Measurements from ENCODE around the gene PHGDH.
"Not testable (repeated sequence)": the region's sequence is repeated elsewhere in the genome, so short reads cannot be mapped to it uniquely, and the experiment has no call there.

Gene PHGDH

GRCh38 chr1:119700326-119700725 is 11.4 kb upstream of the PHGDH start:
- DNase-seq = no peak

- DNase-seq = no peak
Observed at GRCh38 chr1:119701659-119702058, 10.1 kb upstream of the PHGDH start.

- DNase-seq = peak in 1 of 2 donors; percentile 13
Observed at GRCh38 chr1:119702384-119702783, 9.3 kb upstream of the PHGDH start.

- no peak for DNase-seq
Observed at GRCh38 chr1:119703666-119704450, 7.9 kb upstream of the PHGDH start.

- not testable (repeated sequence) for DNase-seq
Observed at GRCh38 chr1:119706599-119706998, 5.1 kb upstream of the PHGDH start.

- not testable (repeated sequence) for DNase-seq
Observed at GRCh38 chr1:119711356-119711803, 354 bp upstream of the PHGDH start.

GRCh38 chr1:119712342-119713038 is 756 bp downstream of the PHGDH start:
- peak in 1 of 2 donors; percentile 2 for DNase-seq

GRCh38 chr1:119713039-119713748 is 1.5 kb downstream of the PHGDH start:
- no peak for DNase-seq

GRCh38 chr1:119713749-119714456 is 2.2 kb downstream of the PHGDH start:
- no peak for DNase-seq

- DNase-seq = no peak
Observed at GRCh38 chr1:119714583-119714982, 2.8 kb downstream of the PHGDH start.

GRCh38 chr1:119715542-119715941 is 3.8 kb downstream of the PHGDH start:
- no peak for DNase-seq

- DNase-seq = no peak
Observed at GRCh38 chr1:119718409-119718808, 6.7 kb downstream of the PHGDH start.

GRCh38 chr1:119718972-119719371 is 7.2 kb downstream of the PHGDH start:
- no peak for DNase-seq

- no peak for DNase-seq
Observed at GRCh38 chr1:119720866-119721440, 9.2 kb downstream of the PHGDH start.

- no peak for DNase-seq
Observed at GRCh38 chr1:119721896-119722295, 10.2 kb downstream of the PHGDH start.

- DNase-seq = no peak
Observed at GRCh38 chr1:119724611-119725218, 13.0 kb downstream of the PHGDH start.

GRCh38 chr1:119725626-119726025 is 13.9 kb downstream of the PHGDH start:
- DNase-seq = no peak

- no peak for DNase-seq
Observed at GRCh38 chr1:119727991-119728390, 16.3 kb downstream of the PHGDH start.

GRCh38 chr1:119729044-119729443 is 17.3 kb downstream of the PHGDH start:
- DNase-seq = no peak

- no peak for DNase-seq
Observed at GRCh38 chr1:119731060-119731459, 19.3 kb downstream of the PHGDH start.

- DNase-seq = no peak
Observed at GRCh38 chr1:119731741-119732430, 20.2 kb downstream of the PHGDH start.
